ENCODE measurements around the gene RNF207. TPM values are rescaled to one million over a fixed set of nuclear protein-coding genes. Genes with fewer than 3 reads are reported as not detected.

Gene RNF207
- total RNA-seq, 1 experiment from 2014 or later, result 53.1 TPM

GRCh38 chr1:6237093-6237492 lies 31.2 kb downstream of the RNF207 start:
- intact Hi-C loops (cut with micrococcal nuclease; ENCODE audit: unreplicated experiment), result loop anchor here (5.0 to 10.0 kb wide), 2 partner anchors 52 to 245 kb away; partner anchors contain the start of genes CHD5 and NPHP4
- POLR2A ChIA-PET (ENCODE audit: unreplicated experiment), result no interaction called here

GRCh38 chr1:6239213-6239752 lies 33.4 kb downstream of the RNF207 start:
- Histone ChIP-seq H3F3A (ENCODE audit: insufficient read depth, low read depth) (peaks cover 12% of the 10 kb centered on the region; the same call in 1 of the 2 replicates), H4K20me1 (ENCODE audit: insufficient read depth) (no peaks in the 10 kb centered on the region), H3K4me1 (replicated peaks; ENCODE audit: insufficient read depth) (peaks cover 1% of the 10 kb centered on the region), H3K36me3 (ENCODE audit: low read depth) (no peaks in the 10 kb centered on the region), H3K27me3 (ENCODE audit: insufficient read depth, low read depth) (peaks cover 14% of the 10 kb centered on the region), H2AFZ (no peak overlapping the region), H3K79me2 (ENCODE audit: low read depth) (peaks cover 11% of the 10 kb centered on the region), H3K9me3 (ENCODE audit: insufficient read depth, low read depth) (no peaks in the 10 kb centered on the region), H3K4me2 (no peak overlapping the region), H3K9me2 (ENCODE audit: insufficient read depth) (no peaks in the 10 kb centered on the region), H3K4me3 (no peak overlapping the region), H3K27ac (no peak overlapping the region)
- CTCF ChIA-PET, result interaction anchor here (0.6 to 0.8 kb wide), 4 partner anchors 36 to 284 kb away, joined by 3 to 7 read pairs (median 4); no protein-coding TSS in a partner anchor
- BruUV-seq (replicated peaks), result no TSS peak
- POLR2A ChIA-PET (ENCODE audit: unreplicated experiment), result no interaction called here
- DNase-seq, result no peak
- intact Hi-C loops (cut with micrococcal nuclease; ENCODE audit: unreplicated experiment), result loop anchor here (5.0 to 10.0 kb wide), 2 partner anchors 54 to 247 kb away; partner anchors contain the start of genes CHD5 and NPHP4
- no peak for TF ChIP-seq EZH2 (IDR thresholded peaks at IDR 0.05; ENCODE audit: low read depth)
- TF ChIP-seq, protein P1, sequence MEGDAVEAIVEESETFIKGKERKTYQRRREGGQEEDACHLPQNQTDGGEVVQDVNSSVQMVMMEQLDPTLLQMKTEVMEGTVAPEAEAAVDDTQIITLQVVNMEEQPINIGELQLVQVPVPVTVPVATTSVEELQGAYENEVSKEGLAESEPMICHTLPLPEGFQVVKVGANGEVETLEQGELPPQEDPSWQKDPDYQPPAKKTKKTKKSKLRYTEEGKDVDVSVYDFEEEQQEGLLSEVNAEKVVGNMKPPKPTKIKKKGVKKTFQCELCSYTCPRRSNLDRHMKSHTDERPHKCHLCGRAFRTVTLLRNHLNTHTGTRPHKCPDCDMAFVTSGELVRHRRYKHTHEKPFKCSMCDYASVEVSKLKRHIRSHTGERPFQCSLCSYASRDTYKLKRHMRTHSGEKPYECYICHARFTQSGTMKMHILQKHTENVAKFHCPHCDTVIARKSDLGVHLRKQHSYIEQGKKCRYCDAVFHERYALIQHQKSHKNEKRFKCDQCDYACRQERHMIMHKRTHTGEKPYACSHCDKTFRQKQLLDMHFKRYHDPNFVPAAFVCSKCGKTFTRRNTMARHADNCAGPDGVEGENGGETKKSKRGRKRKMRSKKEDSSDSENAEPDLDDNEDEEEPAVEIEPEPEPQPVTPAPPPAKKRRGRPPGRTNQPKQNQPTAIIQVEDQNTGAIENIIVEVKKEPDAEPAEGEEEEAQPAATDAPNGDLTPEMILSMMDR (conservative IDR thresholded peaks at IDR 0.05), result no peak

More at GRCh38 chr1:6237093-6237492, 31.2 kb downstream of the RNF207 start:
- Histone ChIP-seq H3K9me3 (ENCODE audit: insufficient read depth, low read depth) (no peaks in the 10 kb centered on the region), H3K36me3 (ENCODE audit: low read depth) (no peaks in the 10 kb centered on the region), H2AFZ (no peak overlapping the region), H3K4me1 (replicated peaks; ENCODE audit: insufficient read depth) (peaks cover 8% of the 10 kb centered on the region), H3K4me2 (no peak overlapping the region), H4K20me1 (ENCODE audit: insufficient read depth) (no peaks in the 10 kb centered on the region), H3K27ac (no peak overlapping the region), H3K9me2 (ENCODE audit: insufficient read depth) (no peaks in the 10 kb centered on the region), H3K4me3 (no peak overlapping the region), H3K27me3 (ENCODE audit: insufficient read depth, low read depth) (no peaks in the 10 kb centered on the region), H3F3A (ENCODE audit: insufficient read depth, low read depth) (peaks cover 15% of the 10 kb centered on the region; the same call in 1 of the 2 replicates), H3K79me2 (ENCODE audit: low read depth) (peaks cover 25% of the 10 kb centered on the region)
- CTCF ChIA-PET, result no interaction called here
- no peak for DNase-seq
- BruUV-seq (replicated peaks), result no TSS peak
- no peak for TF ChIP-seq EZH2 (IDR thresholded peaks at IDR 0.05; ENCODE audit: low read depth)
- TF ChIP-seq, protein P1 (conservative IDR thresholded peaks at IDR 0.05), result no peak

DNA sequence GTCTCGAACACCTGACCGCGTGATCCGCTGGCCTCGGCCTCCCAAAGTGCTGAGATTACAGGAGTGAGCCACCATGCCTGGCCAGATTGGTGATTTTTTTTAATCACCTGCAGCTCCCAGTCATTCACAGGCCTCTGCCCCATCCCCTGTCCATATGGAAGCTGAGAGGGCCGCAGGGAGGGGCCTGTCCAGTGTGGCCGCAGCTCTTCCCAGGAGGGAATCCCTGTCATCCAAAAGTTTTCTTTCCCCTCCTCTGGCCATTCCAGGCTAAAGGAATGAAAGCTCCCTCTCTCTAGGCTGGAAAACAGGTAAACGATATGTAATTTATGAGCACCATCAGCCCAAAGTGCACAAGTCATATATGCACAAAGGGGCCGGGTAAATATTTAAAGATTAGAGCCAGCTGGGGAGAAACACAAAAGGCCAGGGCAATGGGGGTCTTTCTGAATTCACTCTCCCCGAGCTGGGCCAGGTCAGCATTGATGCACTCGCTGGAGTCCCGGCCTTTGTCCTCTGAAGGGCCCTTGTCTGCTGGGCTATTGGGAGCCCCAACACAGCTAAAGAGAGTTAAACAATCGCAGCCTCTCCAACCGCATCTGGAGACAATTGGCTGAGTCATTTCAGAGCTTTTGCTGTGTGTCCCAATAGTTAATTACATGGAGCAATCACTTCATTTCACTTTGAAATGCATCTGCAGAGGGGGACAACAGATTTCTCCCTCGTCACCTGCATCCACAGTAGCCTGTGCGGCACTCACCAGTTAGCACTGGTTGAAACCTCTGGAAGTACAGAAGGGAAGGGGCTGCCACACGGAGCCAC lies 34.2 kb downstream of the RNF207 start:
- intact Hi-C loops (cut with micrococcal nuclease; ENCODE audit: unreplicated experiment), result loop anchor here (5.0 to 10.0 kb wide), 2 partner anchors 55 to 248 kb away; partner anchors contain the start of genes CHD5 and NPHP4
- BruUV-seq (replicated peaks), result no TSS peak

More for the DNA sequence above, 34.2 kb downstream of the RNF207 start:
- Histone ChIP-seq H3K27me3 (ENCODE audit: insufficient read depth, low read depth) (peaks cover 14% of the 10 kb centered on the region), H3K27ac (no peak overlapping the region), H4K20me1 (ENCODE audit: insufficient read depth) (no peaks in the 10 kb centered on the region), H3K9me2 (ENCODE audit: insufficient read depth) (no peaks in the 10 kb centered on the region), H3K9me3 (ENCODE audit: insufficient read depth, low read depth) (no peaks in the 10 kb centered on the region), H2AFZ (no peak overlapping the region), H3K36me3 (ENCODE audit: low read depth) (no peaks in the 10 kb centered on the region), H3F3A (ENCODE audit: insufficient read depth, low read depth) (0 out of 2 replicates have a peak, but pooled peaks cover 5% of the 10 kb centered on the region), H3K4me3 (no peak overlapping the region), H3K79me2 (ENCODE audit: low read depth) (peaks cover 3% of the 10 kb centered on the region), H3K4me1 (replicated peaks; ENCODE audit: insufficient read depth) (no peaks in the 10 kb centered on the region), H3K4me2 (no peak overlapping the region)
- TF ChIP-seq, protein P1 (conservative IDR thresholded peaks at IDR 0.05), result no peak
- TF ChIP-seq EZH2 (IDR thresholded peaks at IDR 0.05; ENCODE audit: low read depth), result no peak
- ChIA-PET POLR2A (ENCODE audit: unreplicated experiment) (interaction anchor here (0.6 kb wide), 1 partner anchor 48 kb away, joined by 3 read pairs; no protein-coding TSS in a partner anchor), CTCF (interaction anchor here (0.6 to 0.7 kb wide), 2 partner anchors 35 to 283 kb away, joined by 7 to 10 read pairs; no protein-coding TSS in a partner anchor)
- no peak for DNase-seq

Measured in PC-9 (cell line).